NCI-H2227 treated with DMSO at 0.1 percent for 48 hours (cell line): ENCODE results near the gene FAM72D.
"Not testable (repeated sequence)": the region's sequence is repeated elsewhere in the genome, so short reads cannot be mapped to it uniquely, and the experiment has no call there.

ENCODE experiments used
- DNase-seq: peaks from one replicate; lab custom pipeline; 2025; lab: John Stamatoyannopoulos, UW

Gene FAM72D

GRCh38 chr1:145095284-145096057 lies at the start of gene FAM72D, which contains the start of gene SRGAP2B:
FAM72D (plus strand) TSS chr1:145095974; CDS start chr1:145096848, 874 bp downstream.
SRGAP2B (minus strand) TSS chr1:145095328; CDS start chr1:145092901, 2,427 bp downstream.
- DNase-seq = not testable (repeated sequence)

- DNase-seq = not testable (repeated sequence)
Measured at GRCh38 chr1:145047553-145047952, 48.2 kb upstream of the FAM72D start.

GRCh38 chr1:145048181-145048856 lies 47.5 kb upstream of the FAM72D start:
- DNase-seq = not testable (repeated sequence)

- DNase-seq = not testable (repeated sequence)
Measured at GRCh38 chr1:145052019-145052776, 43.6 kb upstream of the FAM72D start.

- not testable (repeated sequence) for DNase-seq
Measured at GRCh38 chr1:145053428-145053827, 42.3 kb upstream of the FAM72D start.

GRCh38 chr1:145055217-145055760 lies 40.5 kb upstream of the FAM72D start:
- not testable (repeated sequence) for DNase-seq

- not testable (repeated sequence) for DNase-seq
Measured at GRCh38 chr1:145058184-145058583, 37.6 kb upstream of the FAM72D start.

GRCh38 chr1:145063285-145063684 lies 32.5 kb upstream of the FAM72D start:
- not testable (repeated sequence) for DNase-seq

- DNase-seq = not testable (repeated sequence)
Measured at GRCh38 chr1:145063941-145064648, 31.7 kb upstream of the FAM72D start.

- DNase-seq = not testable (repeated sequence)
Measured at GRCh38 chr1:145065194-145065826, 30.5 kb upstream of the FAM72D start.

GRCh38 chr1:145066486-145066885 lies 29.3 kb upstream of the FAM72D start:
- DNase-seq = not testable (repeated sequence)

- DNase-seq = not testable (repeated sequence)
Measured at GRCh38 chr1:145071569-145071968, 24.2 kb upstream of the FAM72D start.

GRCh38 chr1:145074021-145074559 lies 21.7 kb upstream of the FAM72D start:
- DNase-seq = not testable (repeated sequence)

- DNase-seq = not testable (repeated sequence)
Measured at GRCh38 chr1:145076877-145077276, 18.9 kb upstream of the FAM72D start.

GRCh38 chr1:145077872-145078786 lies 17.6 kb upstream of the FAM72D start:
- DNase-seq = not testable (repeated sequence)

- not testable (repeated sequence) for DNase-seq
Measured at GRCh38 chr1:145078787-145079370, 16.9 kb upstream of the FAM72D start.

- not testable (repeated sequence) for DNase-seq
Measured at GRCh38 chr1:145079737-145080136, 16.0 kb upstream of the FAM72D start.

GRCh38 chr1:145080193-145080592 lies 15.6 kb upstream of the FAM72D start:
- not testable (repeated sequence) for DNase-seq
